ENCODE measurements around the gene STAC3.

Gene STAC3

GRCh38 chr12:57205186-57205585 lies 45.8 kb downstream of the STAC3 start:
- Histone ChIP-seq H3K27ac (ENCODE audit: extremely low read depth, low read depth, low read length) (no peak overlapping the region), H3K36me3 (ENCODE audit: control insufficient read depth in 2 of 2, insufficient read depth in 1 of 2, low read length in 2 of 2) (peaks cover 0 to 92% of the 10 kb centered on the region in 2 experiments; a peak in 1 of 3 replicates), H3K9me3 (ENCODE audit: control insufficient read depth, insufficient read depth, low read depth, low read length) (no peaks in the 10 kb centered on the region), H3K4me3 (ENCODE audit: low read depth, low read length) (no peak overlapping the region), H3K4me1 (ENCODE audit: control insufficient read depth, insufficient read depth, low read length) (no peaks in the 10 kb centered on the region)
- TF ChIP-seq ZNF521 (tag by site-specific recombination; IDR thresholded peaks at IDR 0.05) (no peak), ZFP3 (tag by site-specific recombination; IDR thresholded peaks at IDR 0.05; ENCODE audit: low read depth) (no peak), ZNF664 (tag by site-specific recombination; IDR thresholded peaks at IDR 0.05) (no peak), ZNF292 (tag by site-specific recombination; IDR thresholded peaks at IDR 0.05; ENCODE audit: borderline replicate concordance, low read depth) (no peak), ZNF146 (tag by site-specific recombination; IDR thresholded peaks at IDR 0.05) (no peak), SETDB1 (IDR thresholded peaks at IDR 0.05; ENCODE audit: insufficient read length, low read length) (no peak), SCRT2 (tag by site-specific recombination; IDR thresholded peaks at IDR 0.05) (no peak), ZNF510 (tag by site-specific recombination; IDR thresholded peaks at IDR 0.05; ENCODE audit: insufficient replicate concordance) (no peak), ZNF23 (tag by site-specific recombination; IDR thresholded peaks at IDR 0.05; ENCODE audit: borderline replicate concordance) (no peak), CTCF (tag by site-specific recombination; IDR thresholded peaks at IDR 0.05) (no peak), ZNF174 (tag by site-specific recombination; IDR thresholded peaks at IDR 0.05) (no peak), KLF8 (tag by site-specific recombination; IDR thresholded peaks at IDR 0.05) (no peak), ZNF248 (tag by site-specific recombination; IDR thresholded peaks at IDR 0.05) (no peak)
- POLR2A ChIA-PET = no interaction called here
- CTCF ChIA-PET = no interaction called here

- no peaks in the 10 kb centered on the region for H3K9me3 ChIP-seq (ENCODE audit: control insufficient read depth, insufficient read depth, low read depth, low read length)
- no peak overlapping the region for H3K27ac ChIP-seq (ENCODE audit: extremely low read depth, low read depth, low read length)
- ChIA-PET POLR2A (no interaction called here), CTCF (no interaction called here)
- peaks cover 0 to 92% of the 10 kb centered on the region in 2 experiments; a peak in 1 of 3 replicates for H3K36me3 ChIP-seq (ENCODE audit: control insufficient read depth in 2 of 2, insufficient read depth in 1 of 2, low read length in 2 of 2)
- no peak overlapping the region for H3K4me3 ChIP-seq (ENCODE audit: low read depth, low read length)
- TF ChIP-seq ZNF701 (tag by site-specific recombination; IDR thresholded peaks at IDR 0.05) (no peak), TSHZ1 (tag by site-specific recombination; IDR thresholded peaks at IDR 0.05; ENCODE audit: borderline replicate concordance) (no peak), ZNF521 (tag by site-specific recombination; IDR thresholded peaks at IDR 0.05) (no peak), ZNF610 (tag by site-specific recombination; IDR thresholded peaks at IDR 0.05; ENCODE audit: borderline replicate concordance) (no peak), BCL11A (tag by site-specific recombination; IDR thresholded peaks at IDR 0.05; ENCODE audit: low read depth) (no peak), ZNF626 (tag by site-specific recombination; IDR thresholded peaks at IDR 0.05) (no peak)
- H3K4me1 ChIP-seq (ENCODE audit: control insufficient read depth, insufficient read depth, low read length) = no peaks in the 10 kb centered on the region
These were observed 46.5 kb downstream of the STAC3 start for GRCh38 chr12:57204454-57204853.

GRCh38 chr12:57203791-57204190 lies 47.2 kb downstream of the STAC3 start:
- Histone ChIP-seq H3K4me3 (ENCODE audit: low read depth, low read length) (no peak overlapping the region), H3K4me1 (ENCODE audit: control insufficient read depth, insufficient read depth, low read length) (no peaks in the 10 kb centered on the region), H3K36me3 (ENCODE audit: control insufficient read depth in 2 of 2, insufficient read depth in 1 of 2, low read length in 2 of 2) (peaks cover 0 to 92% of the 10 kb centered on the region in 2 experiments; a peak in 1 of 3 replicates), H3K27ac (ENCODE audit: extremely low read depth, low read depth, low read length) (no peak overlapping the region), H3K9me3 (ENCODE audit: control insufficient read depth, insufficient read depth, low read depth, low read length) (no peaks in the 10 kb centered on the region)
- POLR2A ChIA-PET = no interaction called here
- CTCF ChIA-PET = interaction anchor here (0.6 kb wide), 1 partner anchor 11 kb away, joined by 4 read pairs; no protein-coding TSS in a partner anchor
- TF ChIP-seq TSHZ1 (tag by site-specific recombination; IDR thresholded peaks at IDR 0.05; ENCODE audit: borderline replicate concordance) = no peak
- no peak for TF ChIP-seq ZNF174 (tag by site-specific recombination; IDR thresholded peaks at IDR 0.05)
- TF ChIP-seq ATF2 (tag by site-specific recombination; IDR thresholded peaks at IDR 0.05; ENCODE audit: low read depth) = no peak
- no peak for TF ChIP-seq KLF9 (tag by site-specific recombination; IDR thresholded peaks at IDR 0.05; ENCODE audit: low read depth)
- TF ChIP-seq ZNF776 (tag by site-specific recombination; IDR thresholded peaks at IDR 0.05; ENCODE audit: borderline replicate concordance) = no peak
- no peak for TF ChIP-seq YY1 (tag by site-specific recombination; IDR thresholded peaks at IDR 0.05)

Measured in HEK293 (cell line).